ENCODE measurements around the gene BUD13.
"Not testable (repeated sequence)": the region's sequence is repeated elsewhere in the genome, so short reads cannot be mapped to it uniquely, and the experiment has no call there.

Gene BUD13, protein sequence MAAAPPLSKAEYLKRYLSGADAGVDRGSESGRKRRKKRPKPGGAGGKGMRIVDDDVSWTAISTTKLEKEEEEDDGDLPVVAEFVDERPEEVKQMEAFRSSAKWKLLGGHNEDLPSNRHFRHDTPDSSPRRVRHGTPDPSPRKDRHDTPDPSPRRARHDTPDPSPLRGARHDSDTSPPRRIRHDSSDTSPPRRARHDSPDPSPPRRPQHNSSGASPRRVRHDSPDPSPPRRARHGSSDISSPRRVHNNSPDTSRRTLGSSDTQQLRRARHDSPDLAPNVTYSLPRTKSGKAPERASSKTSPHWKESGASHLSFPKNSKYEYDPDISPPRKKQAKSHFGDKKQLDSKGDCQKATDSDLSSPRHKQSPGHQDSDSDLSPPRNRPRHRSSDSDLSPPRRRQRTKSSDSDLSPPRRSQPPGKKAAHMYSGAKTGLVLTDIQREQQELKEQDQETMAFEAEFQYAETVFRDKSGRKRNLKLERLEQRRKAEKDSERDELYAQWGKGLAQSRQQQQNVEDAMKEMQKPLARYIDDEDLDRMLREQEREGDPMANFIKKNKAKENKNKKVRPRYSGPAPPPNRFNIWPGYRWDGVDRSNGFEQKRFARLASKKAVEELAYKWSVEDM

DNA sequence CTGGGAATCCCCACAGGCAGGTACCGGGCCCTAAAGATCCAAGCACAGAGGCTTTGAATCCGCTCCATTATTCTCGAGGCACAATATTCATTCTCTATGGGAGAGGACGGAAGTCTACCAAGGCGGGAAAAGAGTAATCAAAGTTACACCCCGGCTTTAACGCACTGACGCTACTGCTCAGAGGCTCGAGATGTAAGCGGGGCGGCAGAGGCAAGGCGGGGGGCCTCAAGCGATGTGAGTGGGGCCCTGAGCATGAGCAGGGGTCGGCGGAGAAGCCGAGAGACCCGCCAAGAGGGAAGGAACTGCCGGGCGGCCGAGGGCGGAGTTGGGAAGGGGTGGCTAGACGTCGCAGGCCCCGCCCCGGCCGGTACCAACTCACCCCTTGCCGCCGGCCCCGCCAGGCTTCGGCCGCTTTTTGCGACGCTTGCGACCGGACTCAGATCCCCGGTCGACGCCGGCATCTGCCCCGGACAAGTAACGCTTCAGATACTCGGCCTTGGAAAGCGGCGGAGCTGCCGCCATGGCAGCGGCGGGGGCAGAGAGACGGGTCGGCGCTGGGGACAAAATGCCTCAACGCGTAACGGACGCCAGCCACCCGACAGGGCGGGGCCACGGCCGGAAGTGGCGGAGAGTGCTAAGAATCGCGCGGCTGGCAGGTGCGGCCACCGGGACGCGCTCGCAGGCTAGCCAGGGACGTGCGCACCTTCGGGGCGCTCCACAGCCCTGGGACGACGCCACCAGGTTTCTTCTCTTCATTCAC, at the start of gene BUD13:
Gene BUD13, minus strand, starts transcription at position 545 of the 760 bp plus-strand sequence. Its CDS starts 23 bp downstream, at position 522.
- peak; percentile 86 for DNase-seq

DNA sequence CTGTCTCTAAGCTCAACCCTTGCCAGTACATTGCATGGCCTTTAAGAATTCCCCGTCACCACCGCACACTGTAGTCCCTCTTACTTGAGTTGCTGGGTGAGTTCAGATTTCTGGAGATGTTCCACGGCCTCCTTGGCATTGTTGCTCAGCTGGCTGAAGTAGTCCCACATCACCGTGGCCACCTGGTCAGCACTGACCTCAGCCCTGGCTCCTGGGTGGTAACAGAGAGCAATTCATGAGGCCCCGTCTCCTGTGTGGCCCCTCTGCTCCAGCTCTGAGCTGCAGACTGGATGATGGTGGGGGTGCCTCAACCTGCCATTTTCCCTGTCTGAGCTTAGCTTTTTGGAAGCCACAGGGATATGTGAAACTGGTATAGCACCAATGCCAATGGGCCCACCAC, 49.8 kb upstream of the BUD13 start:
- DNase-seq = no peak

DNA sequence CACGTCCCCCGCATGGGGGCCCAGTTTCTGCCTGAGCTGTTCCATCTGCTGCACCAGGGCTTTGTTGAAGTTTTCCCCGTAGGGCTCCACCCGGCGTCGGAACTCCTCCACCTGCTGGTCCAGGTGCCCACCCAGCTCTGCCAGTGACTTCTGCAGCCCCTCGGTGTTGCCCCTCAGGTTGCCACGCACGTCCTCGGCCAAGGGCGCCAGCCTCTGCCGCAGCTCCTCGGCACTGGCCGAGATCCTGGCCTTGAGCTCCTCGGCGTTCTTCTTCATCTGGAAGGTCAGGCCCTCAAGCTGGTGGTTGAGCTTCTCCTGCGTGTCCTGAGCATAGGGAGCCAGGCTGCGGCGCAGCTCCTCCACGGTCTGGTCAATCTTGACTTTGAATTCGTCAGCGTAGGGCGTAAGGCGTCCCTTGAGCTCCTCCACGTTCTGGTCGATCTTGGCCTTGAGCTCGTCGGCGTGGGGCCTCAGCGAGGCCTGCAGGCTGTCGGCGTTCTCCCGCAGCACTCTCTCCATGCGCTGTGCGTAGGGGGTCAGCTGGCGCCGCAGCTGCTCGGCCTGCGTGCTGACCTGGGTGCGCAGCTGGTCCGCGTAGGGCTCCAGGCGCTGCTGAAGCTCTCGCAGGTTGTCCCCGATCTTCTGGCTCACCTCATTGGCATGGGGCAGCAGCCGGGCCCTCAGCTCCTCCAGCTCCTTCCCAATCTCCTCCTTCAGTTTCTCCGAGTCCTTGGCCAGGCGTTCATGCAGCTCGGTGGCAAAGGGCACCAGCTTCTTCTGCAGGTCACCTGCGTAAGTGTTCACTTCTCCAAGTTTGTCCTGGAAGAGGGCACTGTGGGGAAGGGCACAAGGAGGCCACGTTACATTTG, 48.5 kb upstream of the BUD13 start:
- DNase-seq = no peak

GRCh38 chr11:116819049-116819448, 46.3 kb upstream of the BUD13 start:
- no peak for DNase-seq

DNA sequence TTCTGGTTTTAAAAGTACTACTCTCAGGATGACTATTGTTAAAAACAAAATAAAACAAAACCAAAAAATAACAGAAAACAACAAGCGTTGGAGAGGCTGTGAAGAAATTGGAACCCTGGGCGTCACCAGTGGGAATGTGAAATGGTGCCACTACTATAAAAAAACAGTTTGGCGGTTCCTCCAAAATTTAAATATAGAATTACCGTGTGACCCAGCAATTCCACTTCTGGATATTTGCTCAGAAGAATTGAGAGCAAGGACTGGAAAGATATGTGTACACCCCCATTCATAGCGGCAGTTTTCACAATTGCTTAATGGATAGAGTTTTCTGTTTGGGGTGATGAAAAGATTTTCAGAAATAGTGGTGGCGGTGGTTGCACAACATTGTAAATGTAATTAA, 41.7 kb upstream of the BUD13 start:
- DNase-seq = no peak

GRCh38 chr11:116813781-116814471, 41.1 kb upstream of the BUD13 start:
- no peak for DNase-seq

GRCh38 chr11:116813170-116813569, 40.4 kb upstream of the BUD13 start:
- no peak for DNase-seq

DNA sequence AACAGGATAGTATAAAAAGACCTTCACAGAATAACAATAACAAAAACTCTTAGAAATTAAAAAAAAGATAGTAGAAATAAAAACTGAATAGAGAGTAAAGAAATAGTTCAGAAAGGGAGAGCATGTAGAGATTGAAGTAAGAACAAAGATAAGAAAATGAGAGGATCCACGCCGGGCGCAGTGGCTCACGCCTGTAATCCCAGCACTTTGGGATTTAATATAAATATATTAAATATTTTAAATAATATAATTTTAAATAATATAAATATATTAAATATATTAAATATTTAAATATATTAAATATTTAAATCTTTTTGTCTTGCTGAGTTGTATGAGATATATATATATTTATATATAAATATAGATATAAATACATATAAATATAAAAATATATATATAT, 39.3 kb upstream of the BUD13 start:
- no peak for DNase-seq

DNA sequence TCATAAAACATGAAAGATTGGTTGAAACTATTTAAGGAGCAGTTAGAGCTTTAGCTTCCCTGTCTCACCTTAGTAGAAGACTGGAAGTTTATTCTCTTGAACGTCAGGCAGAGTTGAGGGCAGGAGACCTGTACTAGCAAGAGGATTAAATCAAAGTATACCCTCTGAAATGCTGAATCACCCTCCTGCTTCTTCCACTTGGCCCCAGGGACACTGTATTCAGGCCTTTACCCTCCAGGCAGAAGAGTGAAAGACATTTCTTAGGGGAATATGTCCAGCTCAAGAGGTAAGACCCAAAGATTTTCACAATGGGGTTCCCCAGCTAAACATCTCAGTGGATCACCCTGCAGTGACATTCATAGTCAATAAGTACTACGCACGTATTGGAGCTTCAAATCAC, 38.4 kb upstream of the BUD13 start:
- no peak for DNase-seq

- DNase-seq = no peak
Observed at GRCh38 chr11:116808262-116809175, 35.7 kb upstream of the BUD13 start.

GRCh38 chr11:116807601-116808261, 34.9 kb upstream of the BUD13 start:
- DNase-seq = no peak

- DNase-seq = no peak
Observed at GRCh38 chr11:116804001-116804400, 31.2 kb upstream of the BUD13 start.

- not testable (repeated sequence) for DNase-seq
Observed at GRCh38 chr11:116801662-116802061, 28.9 kb upstream of the BUD13 start.

DNA sequence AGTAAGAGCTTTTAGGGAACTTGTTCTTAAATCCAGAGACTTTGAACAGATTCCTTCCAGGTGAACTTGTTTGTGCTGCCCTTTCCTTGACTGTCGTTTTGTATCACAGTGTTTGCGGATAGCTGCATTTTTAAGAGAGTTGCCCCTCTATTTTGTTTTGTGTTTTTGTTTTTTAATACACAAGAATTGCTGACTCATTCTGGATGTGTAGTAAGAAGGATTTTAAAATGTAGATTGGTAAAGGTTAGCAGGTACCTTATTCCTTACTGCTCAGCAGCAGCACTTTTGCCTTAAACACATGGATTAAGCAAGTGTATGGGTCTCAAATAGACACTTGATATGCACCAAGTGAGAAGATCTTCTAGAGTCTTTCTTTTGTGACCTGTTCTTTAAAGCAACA, 27.8 kb upstream of the BUD13 start:
- DNase-seq = no peak

GRCh38 chr11:116798368-116798767, 25.6 kb upstream of the BUD13 start:
- DNase-seq = no peak

GRCh38 chr11:116797816-116798215, 25.0 kb upstream of the BUD13 start:
- no peak for DNase-seq

GRCh38 chr11:116796548-116796947, 23.8 kb upstream of the BUD13 start:
- DNase-seq = no peak

DNA sequence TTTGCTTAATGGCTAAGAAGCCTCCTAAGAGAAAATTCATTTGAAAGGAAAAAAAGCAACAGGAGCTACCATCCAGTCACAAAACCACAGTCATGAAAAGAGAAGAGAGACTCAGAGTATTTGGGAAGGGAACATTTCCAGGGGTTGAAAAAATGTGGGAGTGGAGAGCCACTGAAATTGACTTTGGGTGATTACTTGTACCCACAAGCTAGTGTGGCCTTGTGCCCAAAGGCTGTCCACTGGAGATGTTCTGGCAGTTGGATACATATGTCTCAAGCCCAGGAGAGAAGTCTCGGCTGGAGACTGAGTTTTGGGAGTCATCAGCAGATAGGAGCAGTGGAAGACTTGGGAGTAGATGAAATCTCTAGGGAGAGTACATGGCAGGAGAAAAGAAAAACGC, 22.1 kb upstream of the BUD13 start:
- DNase-seq = no peak

GRCh38 chr11:116793772-116794097, 20.9 kb upstream of the BUD13 start:
- DNase-seq = no peak

Measured in NCI-H2107 (cell line).